HG02759 (cell line): Measurements from ENCODE around the gene OSCP1.
"Not testable (repeated sequence)": the region's sequence is repeated elsewhere in the genome, so short reads cannot be mapped to it uniquely, and the experiment has no call there.

ENCODE experiments used
- ATAC-seq: cut with Tn5 transposase; IDR thresholded peaks from one replicate; pipeline ENCODE4 v1.9.1; 2021; ENCODE audit warnings: mild to moderate bottlenecking, moderate library complexity; ENCODE audit not compliant: unreplicated experiment

The OSCP1 gene, protein sequence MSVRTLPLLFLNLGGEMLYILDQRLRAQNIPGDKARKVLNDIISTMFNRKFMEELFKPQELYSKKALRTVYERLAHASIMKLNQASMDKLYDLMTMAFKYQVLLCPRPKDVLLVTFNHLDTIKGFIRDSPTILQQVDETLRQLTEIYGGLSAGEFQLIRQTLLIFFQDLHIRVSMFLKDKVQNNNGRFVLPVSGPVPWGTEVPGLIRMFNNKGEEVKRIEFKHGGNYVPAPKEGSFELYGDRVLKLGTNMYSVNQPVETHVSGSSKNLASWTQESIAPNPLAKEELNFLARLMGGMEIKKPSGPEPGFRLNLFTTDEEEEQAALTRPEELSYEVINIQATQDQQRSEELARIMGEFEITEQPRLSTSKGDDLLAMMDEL

DNA sequence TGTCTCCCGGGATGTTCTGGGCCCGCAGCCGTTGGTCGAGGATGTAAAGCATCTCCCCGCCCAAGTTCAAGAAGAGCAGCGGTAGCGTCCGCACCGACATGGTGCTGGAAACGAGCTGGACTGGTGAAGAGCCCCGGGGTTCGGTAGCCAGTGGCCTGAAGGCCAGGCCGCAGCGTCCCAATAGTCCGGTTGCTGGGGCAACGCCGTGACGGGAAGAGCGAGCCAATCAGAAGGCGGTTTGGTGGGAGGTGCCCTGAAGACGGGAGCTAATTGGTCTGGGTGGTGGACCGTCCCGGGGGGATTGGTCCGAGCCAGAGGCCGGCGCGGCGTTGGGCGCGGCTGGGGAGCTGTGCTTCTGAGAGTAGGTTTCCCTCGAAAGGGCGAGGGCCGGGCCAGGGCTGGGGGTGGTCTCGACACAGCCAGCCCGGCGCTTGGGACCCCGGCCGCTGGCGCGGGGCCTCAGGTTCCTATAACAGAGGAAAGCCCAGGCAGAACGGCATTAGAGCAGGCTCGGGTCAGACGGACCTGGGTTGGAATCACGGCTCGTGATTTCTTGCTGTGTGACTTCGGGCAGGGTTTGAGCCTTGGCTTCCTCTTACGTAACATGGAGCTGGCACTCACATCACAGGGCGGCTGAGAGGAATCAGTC, at the start of gene OSCP1:
Gene OSCP1, minus strand, starts transcription at position 182 of the 649 bp plus-strand sequence. Its CDS starts 82 bp downstream, at position 100.
- ATAC-seq, result peak; percentile 99

DNA sequence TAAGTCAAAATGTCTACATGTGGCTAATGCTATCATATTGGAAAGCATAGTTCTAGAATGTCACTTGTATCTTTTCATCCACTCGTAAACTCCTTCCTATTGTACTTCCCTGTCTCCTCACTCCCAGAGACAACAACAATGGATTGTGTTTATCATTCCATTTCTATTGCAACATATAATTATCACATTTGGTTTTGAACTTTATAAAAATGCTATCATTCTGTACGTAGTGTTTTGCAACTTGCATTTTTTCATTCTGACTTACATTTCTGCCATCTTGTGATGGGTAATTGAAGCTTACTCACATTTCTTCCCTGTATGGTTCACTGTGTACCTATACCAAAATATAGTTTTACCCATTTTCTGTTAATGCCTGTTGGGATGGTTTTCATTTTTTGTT, 47.0 kb upstream of the OSCP1 start:
- ATAC-seq, result no peak

GRCh38 chr1:36494971-36495370, 44.7 kb upstream of the OSCP1 start:
- ATAC-seq, result no peak

- no peak for ATAC-seq
Measured at GRCh38 chr1:36493524-36493923, 43.3 kb upstream of the OSCP1 start.

- ATAC-seq, result no peak
Measured at GRCh38 chr1:36492491-36492890, 42.2 kb upstream of the OSCP1 start.

GRCh38 chr1:36489258-36490051, 39.2 kb upstream of the OSCP1 start:
- ATAC-seq, result not testable (repeated sequence)

GRCh38 chr1:36487906-36488305, 37.7 kb upstream of the OSCP1 start:
- ATAC-seq, result no peak

DNA sequence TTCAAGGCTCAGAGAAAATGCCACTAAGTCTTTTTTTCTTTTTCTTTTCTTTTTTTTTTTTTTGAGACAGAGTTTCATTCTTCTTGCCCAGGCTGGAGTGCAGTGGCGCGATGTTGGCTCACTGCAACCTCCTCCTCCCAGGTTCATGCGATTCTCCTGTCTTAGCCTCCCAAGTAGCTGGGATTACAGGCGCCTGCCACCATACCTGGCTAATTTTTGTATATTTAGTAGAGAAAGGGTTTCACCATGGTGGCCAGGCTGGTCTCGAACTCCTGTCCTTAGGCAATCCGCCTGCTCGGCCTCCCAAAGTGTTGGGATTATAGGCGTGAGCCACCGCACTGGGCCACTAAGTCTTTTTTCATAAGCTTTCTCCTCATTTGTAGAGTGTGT, 37.1 kb upstream of the OSCP1 start:
- not testable (repeated sequence) for ATAC-seq

DNA sequence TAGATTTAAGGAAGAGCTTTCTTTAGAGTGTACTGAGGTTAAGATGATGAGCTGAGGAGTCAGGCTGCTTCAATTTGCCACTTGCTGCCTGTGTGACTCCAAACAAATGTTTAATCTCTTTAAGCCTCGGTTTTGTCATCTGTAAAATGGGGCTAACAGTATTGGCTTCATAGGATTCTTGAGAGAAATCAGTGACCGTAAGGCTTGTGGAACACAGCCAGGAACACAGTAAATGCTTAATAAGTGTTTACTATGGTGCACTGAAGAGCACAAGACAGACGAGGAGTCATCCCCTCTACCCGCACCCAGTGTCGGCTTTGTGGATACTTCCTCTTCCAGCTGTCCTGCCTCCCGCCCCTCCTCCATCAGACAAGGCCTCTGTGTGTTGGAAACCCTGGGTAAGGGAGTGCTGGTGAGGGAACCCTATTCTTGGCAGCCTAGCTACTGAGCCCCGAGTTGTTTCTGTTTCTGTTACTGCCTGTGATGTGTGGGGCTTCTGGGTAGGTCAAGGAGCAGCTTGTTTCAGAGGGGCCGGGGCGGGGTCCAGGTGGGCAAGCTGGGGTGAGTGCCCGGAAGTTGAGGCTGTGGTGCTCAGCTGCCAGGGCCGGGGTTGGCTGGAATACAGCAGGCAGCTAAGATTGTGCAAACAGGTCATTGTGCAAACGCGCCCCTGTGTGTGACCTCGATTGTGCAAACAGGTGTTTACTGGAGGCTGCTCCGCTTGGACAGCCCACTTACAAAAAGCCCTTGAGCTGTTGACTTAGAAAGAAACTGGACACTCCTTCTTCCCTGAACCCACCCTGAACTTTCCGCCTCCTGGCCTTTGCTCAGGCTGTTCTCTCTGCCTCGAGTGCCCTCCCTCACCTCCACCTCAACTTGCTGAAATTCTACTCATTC, 36.4 kb upstream of the OSCP1 start:
- ATAC-seq, result no peak

DNA sequence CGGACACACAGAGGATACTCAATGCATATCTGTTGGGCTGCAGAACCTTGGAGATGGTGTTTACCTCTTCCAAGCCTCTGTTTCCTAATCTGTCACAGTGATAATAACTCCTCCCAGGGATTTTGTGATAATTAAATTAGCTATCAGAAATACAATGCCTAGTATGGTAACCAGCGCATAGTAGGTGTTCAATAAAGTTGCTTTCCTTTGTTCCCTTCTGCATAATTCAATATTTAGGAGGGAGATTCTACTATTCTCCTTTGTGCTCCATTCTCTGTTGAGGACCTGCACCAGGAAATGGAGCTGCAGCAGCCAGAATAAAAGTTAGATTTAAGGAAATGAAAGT, 35.8 kb upstream of the OSCP1 start:
- ATAC-seq, result no peak

DNA sequence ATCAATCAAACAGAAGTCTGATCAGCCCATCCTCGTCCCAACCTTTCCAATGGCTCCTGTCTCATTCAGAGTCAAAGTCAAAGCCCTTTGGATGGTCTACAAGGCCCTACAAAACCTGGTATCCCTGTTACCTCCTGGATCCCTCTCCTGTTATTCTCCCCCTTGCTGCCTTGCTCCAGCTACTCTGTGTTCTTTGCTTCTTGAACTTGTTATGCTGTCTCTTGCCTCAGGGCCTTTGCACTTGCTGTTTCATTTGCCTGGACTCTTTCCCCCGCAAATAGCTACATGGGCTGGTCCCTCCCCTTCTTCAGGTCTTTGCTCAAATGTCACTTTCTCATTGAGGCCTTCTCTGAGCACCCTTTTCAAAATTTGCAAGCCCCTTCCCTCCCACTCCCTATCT, 33.8 kb upstream of the OSCP1 start:
- no peak for ATAC-seq

DNA sequence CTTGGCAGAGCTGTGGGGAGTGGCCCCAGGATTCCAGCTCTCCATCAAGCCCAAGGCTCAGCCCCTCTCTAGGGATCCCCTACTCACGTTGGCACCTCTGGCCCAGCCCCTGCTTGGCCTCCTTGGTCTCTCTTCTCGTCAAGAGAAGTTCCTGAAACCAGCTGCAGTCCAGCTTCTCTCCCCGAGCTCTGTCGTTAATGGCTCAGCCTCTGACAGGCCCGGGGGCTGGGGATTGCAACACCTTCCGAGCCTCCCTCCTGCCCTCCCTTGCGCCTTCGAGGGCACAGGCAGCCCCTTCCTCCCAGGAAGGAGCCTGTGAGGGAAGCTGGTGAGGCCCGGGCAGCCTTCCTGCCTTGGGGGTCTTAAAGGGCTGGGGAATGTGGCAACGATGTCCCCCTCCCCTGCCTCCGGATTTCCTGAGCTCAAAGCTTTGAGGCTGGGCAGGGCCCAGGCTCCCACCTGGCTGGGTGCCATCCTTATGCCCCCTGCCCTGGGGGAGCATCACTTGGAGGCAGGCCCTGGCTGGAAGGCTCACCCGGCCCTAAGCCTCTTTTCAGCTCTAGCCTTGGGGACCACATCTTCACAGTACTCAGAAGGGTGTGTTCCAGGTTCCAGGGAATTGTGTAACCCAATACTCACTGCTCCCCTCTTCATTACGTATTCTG, 32.6 kb upstream of the OSCP1 start, which contains the start of gene CSF3R:
Gene CSF3R, minus strand, starts transcription at position 190 of the 665 bp plus-strand sequence. CDS start 3,417 bp downstream, outside the sequence.
- no peak for ATAC-seq

GRCh38 chr1:36481771-36482723, 31.8 kb upstream of the OSCP1 start:
- ATAC-seq, result no peak

DNA sequence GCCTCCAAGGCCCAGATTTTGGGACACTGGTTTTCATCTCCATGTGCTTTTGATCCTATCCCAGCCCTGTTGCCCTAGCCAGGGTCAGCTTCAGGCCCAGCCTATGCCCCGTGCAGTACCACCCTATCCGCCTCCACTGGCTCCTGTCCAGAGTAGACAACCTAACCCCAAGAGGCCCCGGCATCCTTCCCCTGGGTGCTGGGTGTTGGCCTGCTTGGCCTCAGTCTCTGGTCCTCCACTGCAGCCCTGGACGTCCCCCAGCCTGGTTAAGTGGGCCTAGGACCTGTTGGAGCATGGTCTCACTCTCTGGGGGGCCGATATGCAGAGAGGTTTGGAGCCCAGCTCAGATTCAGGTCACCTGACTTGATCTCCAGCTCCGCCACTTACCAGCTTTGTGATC, 30.8 kb upstream of the OSCP1 start:
- ATAC-seq, result no peak

DNA sequence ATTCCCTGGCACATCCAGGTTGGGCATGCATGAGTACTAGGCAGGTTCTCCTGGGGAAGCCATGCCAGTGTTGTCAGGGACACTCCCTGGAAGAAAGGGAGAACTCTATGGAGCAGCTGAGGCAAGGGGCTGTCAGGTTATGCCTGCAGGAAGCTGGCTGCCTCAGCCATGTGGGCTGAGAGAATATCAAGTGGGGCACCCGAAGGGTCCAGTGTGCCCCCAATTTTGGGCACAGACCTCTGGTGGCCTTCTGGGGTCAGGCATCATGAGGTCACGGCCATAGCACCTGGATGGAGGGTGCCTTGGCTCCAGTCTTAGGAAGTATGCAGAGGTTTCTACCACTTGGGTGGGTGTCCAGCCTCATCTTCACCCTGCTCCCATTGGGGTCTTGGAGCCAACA, 29.9 kb upstream of the OSCP1 start:
- no peak for ATAC-seq

DNA sequence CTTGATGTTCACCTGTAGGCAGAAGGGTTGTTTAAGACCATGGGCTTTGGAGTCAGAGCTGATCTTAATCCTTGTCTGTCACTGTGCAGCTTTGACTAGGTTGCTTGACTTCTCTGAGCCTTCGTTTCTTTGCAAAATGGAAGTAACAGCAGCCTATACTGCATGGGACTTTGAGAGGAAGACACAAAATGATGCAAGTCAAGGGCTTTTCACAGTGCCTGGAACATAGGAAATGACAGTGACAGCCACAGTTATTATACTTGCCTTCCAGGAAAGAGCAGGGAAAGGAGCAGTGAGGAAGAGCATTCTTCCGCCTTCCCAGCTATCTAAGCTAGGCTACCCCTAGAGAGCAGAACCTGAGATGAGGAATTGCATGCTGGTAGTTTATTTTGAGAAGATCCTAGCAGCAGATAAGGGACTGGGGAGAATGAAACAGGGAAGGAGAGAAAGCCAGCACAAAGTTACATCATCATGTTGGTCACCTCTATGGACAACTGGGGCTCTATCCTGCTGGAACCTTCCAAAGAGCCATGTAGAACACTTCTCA, 29.3 kb upstream of the OSCP1 start:
- no peak for ATAC-seq

DNA sequence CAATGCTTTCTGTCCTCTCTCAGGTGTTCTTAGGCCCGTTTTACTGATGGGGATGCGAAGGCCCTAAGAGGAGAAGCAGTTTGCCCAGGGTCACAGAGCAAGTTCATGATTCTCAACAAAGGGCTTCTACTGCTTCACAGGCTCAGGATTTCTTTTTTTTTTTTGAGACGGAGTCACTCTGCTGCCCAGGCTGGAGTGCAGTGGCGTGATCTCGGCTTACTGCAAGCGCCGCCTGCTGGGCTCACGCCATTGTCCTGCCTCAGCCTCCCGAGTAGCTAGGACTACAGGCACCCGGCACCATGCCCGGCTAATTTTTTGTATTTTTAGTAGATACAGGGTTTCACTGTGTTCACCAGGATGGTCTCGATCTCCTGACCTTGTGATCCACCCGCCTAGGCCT, 27.4 kb upstream of the OSCP1 start:
- ATAC-seq, result not testable (repeated sequence)

GRCh38 chr1:36476945-36477344, 26.7 kb upstream of the OSCP1 start:
- ATAC-seq, result no peak
